Measurements from ENCODE around the gene LAMC3.

DNA sequence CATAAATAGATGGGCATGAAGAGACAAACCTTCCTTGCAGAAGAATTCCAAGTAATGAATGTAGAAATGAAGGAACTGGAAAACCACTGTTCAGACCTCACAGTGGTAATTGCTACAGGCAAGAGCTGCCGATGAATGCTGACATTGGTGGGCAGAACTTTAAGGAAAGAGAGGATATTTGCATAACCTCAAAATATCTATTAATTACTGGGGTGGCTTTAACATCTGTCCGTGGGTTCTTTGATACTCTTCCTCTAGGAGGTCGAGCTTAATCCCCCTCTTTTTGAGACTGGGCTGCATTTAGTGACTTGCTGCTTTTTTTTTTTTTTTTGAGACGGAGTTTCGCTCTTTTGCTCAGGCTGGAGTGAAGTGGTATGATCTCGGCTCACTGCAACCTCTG is 34.7 kb downstream of the LAMC3 start:
- no peak for TF ChIP-seq CTCF (conservative IDR thresholded peaks at IDR 0.05; ENCODE audit: low read length)
- TF ChIP-seq EZH2phosphoT487 (IDR thresholded peaks at IDR 0.05; ENCODE audit: borderline replicate concordance, low read depth, low read length): no peak
